ENCODE results near the gene WDR44. TPM values are rescaled to one million over a fixed set of nuclear protein-coding genes. Genes with fewer than 3 reads are reported as not detected.
"Not testable (repeated sequence)": the region's sequence is repeated elsewhere in the genome, so short reads cannot be mapped to it uniquely, and the experiment has no call there.

The WDR44 gene
- total RNA-seq, 1 donor from 2014 or later = 34.6 TPM

- no peak for DNase-seq
These were observed 10.3 kb downstream of the WDR44 start for GRCh38 chrX:118356154-118356701.

GRCh38 chrX:118360429-118361125, 14.7 kb downstream of the WDR44 start:
- no peak for DNase-seq

DNA sequence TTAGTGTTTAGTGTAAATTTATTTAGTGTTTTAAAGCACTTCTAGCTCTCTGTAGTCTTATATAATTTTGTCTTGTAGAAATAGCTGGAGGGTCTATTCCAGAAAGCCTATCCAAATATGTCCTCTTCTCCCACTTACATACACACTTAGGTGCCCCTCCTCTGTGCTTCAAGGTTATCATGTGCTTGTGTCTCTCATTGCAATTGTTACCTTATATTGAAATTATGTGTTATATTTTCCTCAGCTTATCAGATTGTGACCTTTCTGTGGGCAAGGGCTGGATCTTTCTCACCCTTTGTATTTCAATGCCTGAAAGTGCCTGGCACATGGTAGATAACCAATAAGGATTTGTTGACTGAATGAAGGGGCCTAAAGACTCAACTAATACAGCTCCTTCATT, 18.4 kb downstream of the WDR44 start:
- DNase-seq = no peak

DNA sequence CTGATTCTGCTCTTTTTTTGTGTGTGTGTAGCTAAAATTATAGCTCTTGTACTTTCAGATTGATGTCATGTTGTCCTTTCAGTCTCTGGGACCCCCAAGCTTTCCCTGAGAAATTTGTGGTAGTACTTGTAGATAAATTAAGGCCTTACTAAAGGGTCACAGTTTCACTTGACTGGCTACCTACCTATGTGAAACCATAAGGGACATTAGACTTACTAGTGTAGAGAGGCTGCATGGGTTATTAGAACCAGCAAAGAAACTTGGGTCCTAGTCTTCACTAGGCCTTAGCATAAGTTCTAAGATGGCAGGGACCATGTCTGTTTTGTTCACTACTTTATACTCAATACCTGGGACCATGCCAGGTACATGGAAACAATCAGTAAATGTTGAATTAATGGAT, 21.4 kb downstream of the WDR44 start:
- DNase-seq = no peak

DNA sequence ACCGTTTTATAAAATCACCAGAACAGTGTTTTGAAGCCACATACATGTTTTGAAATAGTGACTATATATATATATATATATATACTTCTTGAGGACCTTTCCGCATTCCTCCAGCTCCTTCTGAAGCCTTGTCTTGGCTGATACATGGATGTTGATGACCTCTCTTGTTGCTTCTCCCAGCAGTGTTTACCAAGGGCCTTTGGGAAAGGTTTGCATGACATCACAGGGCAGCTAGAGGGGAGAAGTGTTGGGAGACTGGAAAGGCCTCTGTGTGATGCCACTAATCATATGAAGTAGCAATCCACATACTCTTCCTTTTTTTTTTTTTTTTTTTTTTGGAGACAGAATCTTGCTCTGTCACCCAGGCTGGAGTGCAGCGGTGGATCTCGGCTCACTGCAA, 22.5 kb downstream of the WDR44 start:
- DNase-seq = no peak

- no peak for DNase-seq
These were observed 25.2 kb downstream of the WDR44 start for GRCh38 chrX:118370921-118371624.

DNA sequence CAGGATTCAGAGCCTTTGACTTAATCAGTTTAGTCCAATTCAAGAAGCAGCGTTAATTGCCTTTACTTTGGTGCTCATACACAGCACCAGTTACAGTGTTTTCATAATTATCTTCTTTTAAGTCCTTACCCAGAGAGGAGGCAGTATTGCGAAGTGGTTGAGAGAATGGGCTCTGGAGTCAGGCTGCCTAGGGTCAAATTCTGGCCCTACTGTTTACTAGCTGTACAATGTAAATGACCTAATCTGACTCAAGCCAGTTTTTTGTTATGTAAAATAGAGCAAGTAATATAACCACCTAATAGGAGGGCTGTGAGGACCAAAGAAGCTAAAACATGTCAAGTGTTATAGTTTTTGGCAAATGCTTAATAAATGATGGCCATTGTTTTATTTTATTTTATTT, 27.6 kb downstream of the WDR44 start:
- DNase-seq = no peak

DNA sequence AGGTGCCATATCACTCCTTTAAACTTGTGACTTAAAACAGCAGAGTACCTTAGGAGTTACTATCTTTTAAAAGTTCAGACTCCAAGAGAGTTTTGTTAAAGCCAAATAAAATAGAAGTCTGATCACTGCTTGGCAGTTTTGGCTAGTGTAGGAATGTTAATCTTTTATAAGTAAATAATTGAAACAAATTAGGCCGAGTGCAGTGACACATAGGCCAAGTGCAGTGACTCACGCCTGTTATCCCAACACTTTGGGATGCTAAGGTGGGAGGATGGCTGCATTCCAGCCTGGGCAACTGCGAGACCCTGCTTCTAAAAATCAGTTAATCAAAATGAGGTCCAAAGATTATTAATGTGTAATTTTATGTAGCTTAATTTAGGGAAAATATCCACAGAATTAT, 37.2 kb downstream of the WDR44 start:
- DNase-seq = no peak

GRCh38 chrX:118392716-118393115, 46.8 kb downstream of the WDR44 start:
- DNase-seq = no peak

GRCh38 chrX:118396113-118396512, 50.2 kb downstream of the WDR44 start:
- DNase-seq = no peak

- DNase-seq = no peak
These were observed 72.9 kb downstream of the WDR44 start for GRCh38 chrX:118418811-118419251.

DNA sequence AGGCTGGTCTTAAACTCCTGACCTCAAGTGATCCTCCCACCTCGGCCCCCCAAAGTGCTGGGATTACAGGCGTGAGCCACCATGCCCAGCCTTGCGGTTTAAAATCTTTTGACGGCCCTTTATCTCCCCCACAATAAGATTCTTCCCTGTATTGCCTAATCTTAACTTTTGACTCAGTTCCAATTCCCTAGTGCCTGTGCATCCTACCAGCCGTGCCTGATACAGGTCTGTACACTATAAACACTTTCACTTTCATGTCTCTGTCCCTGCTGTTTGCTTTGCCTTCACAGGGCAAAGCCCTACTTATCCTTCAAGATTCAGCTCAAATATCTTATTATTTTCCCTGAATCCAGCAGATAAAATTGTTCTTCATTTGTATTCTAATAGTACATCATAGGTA, 74.6 kb downstream of the WDR44 start:
- DNase-seq = no peak

DNA sequence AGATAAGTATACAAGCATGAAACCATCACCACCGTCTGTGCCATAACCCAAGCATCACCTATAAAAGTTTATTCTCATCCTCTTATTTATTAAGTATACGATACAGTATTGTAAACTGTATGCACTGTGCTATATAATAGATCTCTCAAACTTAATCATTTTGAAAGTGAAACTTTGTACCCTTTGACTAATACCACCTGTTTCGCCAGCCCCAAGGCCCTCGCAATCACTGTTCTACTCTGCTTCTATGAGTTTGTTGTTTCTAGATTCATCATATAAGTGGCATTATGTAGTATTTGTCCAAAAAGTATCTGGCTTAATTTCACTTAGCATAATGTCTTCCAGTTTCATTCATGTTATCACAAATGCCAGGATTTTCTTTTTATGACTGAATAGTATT, 77.7 kb downstream of the WDR44 start:
- DNase-seq = no peak

DNA sequence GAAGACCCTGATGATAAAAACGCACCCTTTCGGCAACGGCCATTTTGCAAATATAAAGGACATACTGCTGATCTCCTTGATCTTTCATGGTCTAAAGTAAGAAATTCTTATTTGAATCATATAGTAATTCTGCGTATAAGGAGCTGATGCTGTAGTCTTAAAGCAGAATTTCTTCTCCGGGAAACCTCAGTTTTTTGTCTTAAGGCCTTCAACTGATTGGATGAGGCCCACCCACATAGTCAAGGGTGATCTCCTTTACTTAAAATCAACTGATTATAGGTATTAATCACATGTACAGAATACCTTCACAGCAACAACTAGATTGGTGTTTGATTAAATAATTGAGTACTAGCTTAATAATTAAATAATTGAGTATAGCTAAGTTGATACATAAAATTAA, 86.9 kb downstream of the WDR44 start:
- DNase-seq = no peak

GRCh38 chrX:118437283-118437682, 91.4 kb downstream of the WDR44 start:
- no peak for DNase-seq

DNA sequence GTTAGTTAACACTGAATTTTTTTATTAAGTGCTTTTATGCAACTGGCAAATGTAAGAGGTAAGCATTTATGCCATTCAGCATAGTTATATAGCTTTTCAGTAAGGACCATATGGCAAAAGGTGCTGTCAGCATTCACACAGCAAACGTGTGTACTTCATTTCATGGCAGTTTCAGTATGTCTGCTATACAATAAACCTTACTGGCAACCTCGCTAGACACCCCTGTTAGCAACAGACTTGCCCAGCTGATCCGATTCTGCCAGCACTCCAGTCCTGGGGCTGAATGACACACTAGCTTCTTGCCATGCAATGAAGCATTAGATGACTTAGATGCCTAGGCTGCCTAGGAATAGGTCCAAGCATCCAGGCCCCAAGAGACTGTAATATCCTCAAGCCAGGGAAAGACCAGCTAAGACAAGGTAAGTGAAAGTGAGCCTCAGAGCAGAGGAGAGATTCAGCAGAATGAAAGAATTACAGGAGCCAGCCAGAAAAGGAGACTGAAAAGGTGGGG, 102.4 kb downstream of the WDR44 start:
- DNase-seq = no peak

DNA sequence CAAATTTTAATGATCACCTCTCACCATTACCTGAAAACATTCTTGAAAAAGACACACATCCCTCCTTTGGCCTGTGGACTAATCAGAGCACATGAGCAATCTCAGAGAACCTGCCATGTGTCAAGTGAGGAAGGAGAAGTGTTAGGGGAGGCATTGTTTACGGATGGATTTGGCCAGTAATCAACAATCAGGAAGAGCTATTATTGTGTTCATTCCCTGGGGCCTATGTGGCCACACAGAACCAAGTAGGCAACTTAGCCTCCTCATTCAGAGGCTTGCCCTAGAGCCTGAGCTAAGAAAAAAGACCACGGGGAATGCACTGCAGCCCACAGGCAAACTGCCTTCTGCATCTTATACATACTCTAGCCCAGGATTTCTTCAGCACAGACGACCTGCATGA, 109.1 kb downstream of the WDR44 start:
- DNase-seq = no peak

GRCh38 chrX:118459494-118459893, 113.6 kb downstream of the WDR44 start:
- DNase-seq = no peak

DNA sequence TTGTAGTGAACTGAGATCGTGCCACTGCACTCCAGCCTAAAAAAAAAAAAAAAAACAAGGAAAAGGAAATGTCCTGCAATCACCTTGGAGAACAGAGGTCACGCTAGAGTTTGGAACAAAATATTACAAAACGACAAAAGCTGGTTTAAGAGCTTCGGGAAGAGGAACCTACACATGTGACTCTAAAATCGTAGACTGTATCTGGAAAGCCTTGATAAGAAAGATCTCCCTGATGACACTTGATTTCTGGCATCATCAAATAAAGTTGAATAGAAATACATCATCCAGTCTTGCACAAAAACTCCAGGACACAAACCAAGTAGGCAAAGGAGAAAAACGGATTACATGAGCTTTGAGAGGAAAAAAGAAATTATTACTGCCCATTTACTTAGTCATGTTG, 118.6 kb downstream of the WDR44 start:
- no peak for DNase-seq

- DNase-seq = no peak
These were observed 122.2 kb downstream of the WDR44 start for GRCh38 chrX:118468122-118468521.

GRCh38 chrX:118470721-118471347, 124.9 kb downstream of the WDR44 start:
- not testable (repeated sequence) for DNase-seq

DNA sequence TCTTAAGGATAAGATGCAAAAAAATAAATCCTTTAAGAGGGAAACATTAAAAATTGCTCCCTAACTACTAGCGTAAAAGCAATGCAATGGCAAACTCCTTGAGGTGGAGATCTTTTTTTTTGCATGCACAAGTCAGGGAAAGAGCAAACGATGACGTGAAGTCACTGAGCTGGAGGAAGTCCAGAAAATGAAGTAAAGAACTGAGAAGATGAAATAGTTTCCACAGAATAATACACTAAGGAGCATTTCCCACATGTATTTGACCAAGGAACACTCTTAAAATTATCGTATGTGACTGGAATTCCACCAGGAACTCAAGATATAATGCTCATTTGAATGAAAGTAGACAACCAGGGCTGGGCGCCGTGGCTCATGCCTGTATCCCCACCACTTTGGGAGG, 128.7 kb downstream of the WDR44 start:
- no peak for DNase-seq

DNA sequence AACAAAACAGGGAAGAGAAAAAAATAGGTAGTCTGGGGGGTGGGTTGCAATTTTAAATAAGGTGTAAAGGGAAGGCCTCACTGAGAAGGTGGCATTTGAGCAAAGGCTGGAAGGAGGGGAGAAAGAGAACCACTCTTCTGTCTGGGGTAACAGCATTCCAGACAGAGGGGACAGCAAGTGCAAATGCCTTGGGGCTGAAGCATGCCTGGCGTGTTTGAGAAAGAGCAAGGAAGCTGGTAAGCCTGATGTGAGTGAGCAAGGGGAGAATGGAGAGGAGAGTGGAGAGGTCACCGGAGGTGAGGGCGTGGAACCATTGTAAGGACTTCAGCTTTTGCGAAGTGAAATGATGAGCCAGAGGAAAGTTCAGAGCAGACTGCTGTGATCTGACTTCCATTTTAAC, 130.0 kb downstream of the WDR44 start:
- no peak for DNase-seq

All from occipital lobe (tissue), 2 donors.